ENCODE measurements around the gene EIF4G3. TPM values are rescaled to one million over a fixed set of nuclear protein-coding genes. Genes with fewer than 3 reads are reported as not detected.

EIF4G3 gene
- total RNA-seq, 4 donors from 2014 or later, result 48.6 to 73.6 (median 57.9) TPM

- TF ChIP-seq CTCF (IDR thresholded peaks at IDR 0.05) (no peak), POLR2AphosphoS5 (IDR thresholded peaks at IDR 0.05) (no peak), POLR2A (IDR thresholded peaks at IDR 0.05) (no peak), EP300 (IDR thresholded peaks at IDR 0.05) (no peak)
- no peak for ATAC-seq
- no peaks in the 10 kb centered on the region for H3K36me3 ChIP-seq
- no peaks in the 10 kb centered on the region for H3K27me3 ChIP-seq
- 75% methylated on average over 2 of the region's 4 CpGs; no CpG with 5 or more reads in 1 of the 2 donors for WGBS, 2 donors (ENCODE audit: low coverage in 1 of 2)
- no peaks in the 10 kb centered on the region for H3K9me3 ChIP-seq
- H3K27ac ChIP-seq, result peak overlapping the region; percentile 83 to 98 (median 88)
- H3K4me3 ChIP-seq, result no peak overlapping the region
- peaks cover 8 to 41% (median 9%) of the 10 kb centered on the region in 3 donors for H3K4me1 ChIP-seq
These were observed 155.4 kb downstream of the EIF4G3 start for GRCh38 chr1:21021311-21021710.

GRCh38 chr1:21020151-21020550, 156.5 kb downstream of the EIF4G3 start:
- H3K9me3 ChIP-seq, result no peaks in the 10 kb centered on the region
- H3K27me3 ChIP-seq, result no peaks in the 10 kb centered on the region
- H3K4me1 ChIP-seq, result peaks cover 8 to 40% (median 9%) of the 10 kb centered on the region in 3 donors
- 93 to 100% methylated on average over 2 of the region's 3 CpGs for WGBS, 2 donors (ENCODE audit: low coverage in 1 of 2)
- H3K4me3 ChIP-seq, result no peak overlapping the region
- no peak for ATAC-seq
- no peaks in the 10 kb centered on the region for H3K36me3 ChIP-seq
- no peak for TF ChIP-seq EP300 (IDR thresholded peaks at IDR 0.05)
- TF ChIP-seq CTCF (IDR thresholded peaks at IDR 0.05), result no peak
- H3K27ac ChIP-seq, result peak overlapping the region in 1 of 4 donors; percentile 89

- no peak overlapping the region for H3K4me3 ChIP-seq
- no peaks in the 10 kb centered on the region for H3K36me3 ChIP-seq
- ATAC-seq, result no peak
- H3K27me3 ChIP-seq, result no peaks in the 10 kb centered on the region
- TF ChIP-seq CTCF (IDR thresholded peaks at IDR 0.05), result no peak
- no peak for TF ChIP-seq POLR2AphosphoS5 (IDR thresholded peaks at IDR 0.05)
- TF ChIP-seq POLR2A (IDR thresholded peaks at IDR 0.05), result no peak
- TF ChIP-seq EP300 (IDR thresholded peaks at IDR 0.05), result no peak
- H3K27ac ChIP-seq, result no peak overlapping the region
- no peaks in the 10 kb centered on the region for H3K9me3 ChIP-seq
- H3K4me1 ChIP-seq, result peaks cover 8 to 31% (median 9%) of the 10 kb centered on the region in 3 donors
These were observed 158.0 kb downstream of the EIF4G3 start for GRCh38 chr1:21018673-21019072.

- Histone ChIP-seq H3K36me3 (no peaks in the 10 kb centered on the region), H3K9me3 (no peaks in the 10 kb centered on the region), H3K4me1 (peaks cover 0 to 13% (median 0%) of the 10 kb centered on the region in 3 donors), H3K4me3 (no peak overlapping the region), H3K27me3 (no peaks in the 10 kb centered on the region), H3K27ac (no peak overlapping the region)
- ATAC-seq, result no peak
- 70 to 82% methylated on average over 2 to 3 of the region's 3 CpGs for WGBS, 2 donors (ENCODE audit: low coverage in 1 of 2)
- TF ChIP-seq POLR2A (IDR thresholded peaks at IDR 0.05) (no peak), POLR2AphosphoS5 (IDR thresholded peaks at IDR 0.05) (no peak), CTCF (IDR thresholded peaks at IDR 0.05) (no peak)
These were observed 163.2 kb downstream of the EIF4G3 start for GRCh38 chr1:21013510-21013909.

GRCh38 chr1:21012937-21013336, 163.8 kb downstream of the EIF4G3 start:
- no peaks in the 10 kb centered on the region for H3K9me3 ChIP-seq
- no peak for TF ChIP-seq POLR2A (IDR thresholded peaks at IDR 0.05)
- no peak for TF ChIP-seq EP300 (IDR thresholded peaks at IDR 0.05)
- TF ChIP-seq POLR2AphosphoS5 (IDR thresholded peaks at IDR 0.05), result no peak
- no peak for TF ChIP-seq CTCF (IDR thresholded peaks at IDR 0.05)
- no peak overlapping the region for H3K4me3 ChIP-seq
- no peaks in the 10 kb centered on the region for H3K36me3 ChIP-seq
- no peaks in the 10 kb centered on the region for H3K27me3 ChIP-seq
- H3K4me1 ChIP-seq, result peaks cover 0 to 13% (median 0%) of the 10 kb centered on the region in 3 donors
- WGBS, 2 donors (ENCODE audit: low coverage in 1 of 2), result 20 to 35% methylated on average over 4 to 5 of the region's 5 CpGs
- ATAC-seq, result no peak
- H3K27ac ChIP-seq, result peak overlapping the region in 1 of 4 donors; percentile 7

Measured in gastroesophageal sphincter (tissue), 4 donors.